ENCODE data around the gene A4GNT. TPM values are rescaled to one million over a fixed set of nuclear protein-coding genes. Genes with fewer than 3 reads are reported as not detected.

A4GNT gene
- total and polyA plus RNA-seq, 2 of the 8 experiments (the other 6 are each of a cell fraction or from before 2014, with no cell fraction given) = not detected

DNA sequence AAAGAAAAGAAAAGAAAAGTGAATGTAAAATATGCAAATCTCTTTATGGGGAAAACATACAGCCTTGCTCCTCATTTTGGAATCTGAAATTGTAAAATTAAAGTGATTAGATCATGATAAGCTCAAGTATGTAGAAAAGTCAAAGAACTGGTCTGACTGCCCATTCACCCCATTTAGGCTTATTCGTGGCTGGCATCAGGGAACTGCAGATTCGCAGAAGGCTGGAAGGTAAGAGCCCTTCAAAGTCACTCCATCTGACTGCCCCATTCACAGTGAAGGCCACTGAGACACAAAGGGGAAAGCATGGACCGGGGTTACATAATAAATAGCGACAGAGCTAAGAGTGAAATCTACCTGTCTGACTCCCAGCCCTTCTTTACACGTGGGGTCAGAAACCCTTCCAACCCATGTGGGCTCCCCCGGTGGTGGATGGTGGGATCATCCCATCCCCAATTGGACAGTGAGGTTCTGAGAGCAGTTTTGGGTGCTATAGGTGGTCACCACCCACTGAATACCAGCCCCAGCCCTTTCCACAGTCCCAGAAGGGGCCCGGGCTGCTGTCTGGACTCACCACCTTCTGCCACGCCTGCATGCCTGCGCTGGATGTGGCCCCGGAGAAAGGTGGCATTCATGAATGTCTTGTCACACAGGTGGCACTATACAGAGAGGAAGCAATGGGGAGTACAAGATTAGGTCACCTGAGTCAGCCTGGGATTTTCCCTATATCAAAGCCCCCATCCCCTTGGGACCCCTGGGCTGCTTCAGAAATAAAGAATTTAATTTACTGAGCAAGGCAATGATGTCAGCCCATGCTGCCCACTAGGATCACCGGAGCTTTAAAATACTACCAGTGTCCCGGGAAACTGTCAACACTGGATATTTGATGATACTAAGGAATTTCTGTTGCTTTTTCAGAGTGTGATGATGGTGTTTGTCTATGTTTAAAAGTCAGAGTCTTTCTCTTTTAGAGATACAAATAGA is 34.7 kb downstream of the A4GNT start:
- Histone ChIP-seq H3K9ac (replicated peaks in 1 of 4; ENCODE audit: extremely low read depth in 1 of 4, low read depth in 3 of 4, low read length in 3 of 4) (no peak overlapping the region), H3K79me1 (ENCODE audit: low read depth, low read length) (no peaks in the 10 kb centered on the region), H2AK5ac (ENCODE audit: low read depth, low read length) (no peak overlapping the region), H3K27me3 (replicated peaks in 1 of 4; ENCODE audit: control insufficient read depth in 3 of 4, extremely low read depth in 1 of 4, insufficient read depth in 3 of 4, low read length in 3 of 4) (no peaks in the 10 kb centered on the region), H2BK15ac (ENCODE audit: low read length) (0 out of 2 replicates have a peak overlapping the region, but pooled peaks have one; percentile 55), H3K4me3 (ENCODE audit: extremely low read depth in 1 of 4, insufficient read depth in 2 of 4, low read depth in 3 of 4, low read length in 4 of 4) (no peak overlapping the region), H3K23me2 (ENCODE audit: low read depth, low read length) (peaks cover 2% of the 10 kb centered on the region; the same call in 1 of the 2 replicates), H3K4me2 (ENCODE audit: insufficient read depth in 1 of 2, low read depth in 2 of 2, low read length in 2 of 2) (no peak overlapping the region), H2BK120ac (replicated peaks; ENCODE audit: low read depth, low read length) (no peak overlapping the region), H4K20me1 (replicated peaks in 1 of 2; ENCODE audit: control insufficient read depth in 1 of 2, insufficient read depth in 2 of 2, low read length in 2 of 2) (peaks cover 0 to 3% of the 10 kb centered on the region in 2 experiments), H3K18ac (ENCODE audit: extremely low read depth, low read length) (no peak overlapping the region), H2AFZ (ENCODE audit: low read length) (no peak overlapping the region), H3K79me2 (ENCODE audit: control insufficient read depth in 1 of 2, insufficient read depth in 2 of 2, low read length in 2 of 2) (no peaks in the 10 kb centered on the region), H2BK5ac (ENCODE audit: low read depth, low read length) (no peak overlapping the region), H3K14ac (ENCODE audit: insufficient read length) (no peak overlapping the region), H4K91ac (replicated peaks; ENCODE audit: insufficient read length, low read length) (no peak overlapping the region), H3K56ac (replicated peaks; ENCODE audit: insufficient read length, low read depth, low read length) (no peak overlapping the region), H3K9me3 (ENCODE audit: insufficient read depth in 2 of 2, low read depth in 1 of 2, low read length in 1 of 2) (peaks cover 0 to 4% of the 10 kb centered on the region in 2 experiments; a peak in 1 of 4 replicates), H2BK12ac (ENCODE audit: low read depth, low read length) (no peak overlapping the region), H3K4ac (replicated peaks; ENCODE audit: insufficient read length, low read depth, low read length) (no peak overlapping the region), H2BK20ac (ENCODE audit: low read length) (no peak overlapping the region), H4K8ac (ENCODE audit: extremely low read depth, insufficient read depth, low read length) (0 out of 2 replicates have a peak overlapping the region, but pooled peaks have one; percentile 59), H3K27ac (ENCODE audit: low read depth, low read length) (no peak overlapping the region), H3K36me3 (ENCODE audit: control insufficient read depth in 2 of 4, insufficient read depth in 4 of 4, low read length in 3 of 4) (peaks cover 0 to 3% (median under 1%) of the 10 kb centered on the region in 4 experiments; a peak in 3 of 8 replicates), H3K4me1 (replicated peaks in 1 of 4; ENCODE audit: control insufficient read depth in 3 of 4, insufficient read depth in 4 of 4, low read length in 3 of 4) (peaks cover 0 to 6% (median 1%) of the 10 kb centered on the region in 4 experiments; a peak in 4 of 7 replicates), H4K5ac (ENCODE audit: insufficient read length, low read depth, low read length) (no peak overlapping the region), H3K23ac (ENCODE audit: insufficient read length) (no peak overlapping the region)
- 73% methylated on average over 12 of the region's 12 CpGs; no CpG with 5 or more reads in 1 of the 2 experiments for WGBS, 2 experiments (ENCODE audit: extremely low coverage in 1 of 2, insufficient coverage in 1 of 2, insufficient read length in 1 of 2, insufficient replicate concordance in 2 of 2, low coverage in 1 of 2, low lambda C conversion rate in 2 of 2, missing lambda C conversion rate in 1 of 2)
- FAIRE-seq (peak; percentile 94), DNase-seq (ENCODE audit: low read depth in 1 of 2, low spot score in 2 of 2) (peak in 1 of 2 experiments; percentile 86)
- ChIA-PET POLR2A (ENCODE audit: partially characterized antibody) (interaction anchor here (1.2 kb wide), 1 partner anchor 18 kb away, joined by 4 read pairs; the partner anchor contains the start of gene DZIP1L), CTCF (ENCODE audit: partially characterized antibody) (interaction anchor here (0.6 to 2.1 kb wide), 19 partner anchors 9 to 331 kb away, joined by 3 to 15 read pairs (median 4); partner anchors contain the start of gene DZIP1L)
- TF ChIP-seq RAD21 (IDR thresholded peaks at IDR 0.05 in 1 of 2, conservative IDR thresholded peaks at IDR 0.05 in 1 of 2; ENCODE audit: low read depth in 2 of 2, low read length in 2 of 2) (peak in 1 of 2 experiments; percentile 24; a peak in 1 of 4 replicates), SIN3A (conservative IDR thresholded peaks at IDR 0.05 in 1 of 2, IDR thresholded peaks at IDR 0.05 in 1 of 2; ENCODE audit: low read depth in 1 of 2, low read length in 2 of 2) (no peak)
- TF ChIP-seq, protein P1, sequence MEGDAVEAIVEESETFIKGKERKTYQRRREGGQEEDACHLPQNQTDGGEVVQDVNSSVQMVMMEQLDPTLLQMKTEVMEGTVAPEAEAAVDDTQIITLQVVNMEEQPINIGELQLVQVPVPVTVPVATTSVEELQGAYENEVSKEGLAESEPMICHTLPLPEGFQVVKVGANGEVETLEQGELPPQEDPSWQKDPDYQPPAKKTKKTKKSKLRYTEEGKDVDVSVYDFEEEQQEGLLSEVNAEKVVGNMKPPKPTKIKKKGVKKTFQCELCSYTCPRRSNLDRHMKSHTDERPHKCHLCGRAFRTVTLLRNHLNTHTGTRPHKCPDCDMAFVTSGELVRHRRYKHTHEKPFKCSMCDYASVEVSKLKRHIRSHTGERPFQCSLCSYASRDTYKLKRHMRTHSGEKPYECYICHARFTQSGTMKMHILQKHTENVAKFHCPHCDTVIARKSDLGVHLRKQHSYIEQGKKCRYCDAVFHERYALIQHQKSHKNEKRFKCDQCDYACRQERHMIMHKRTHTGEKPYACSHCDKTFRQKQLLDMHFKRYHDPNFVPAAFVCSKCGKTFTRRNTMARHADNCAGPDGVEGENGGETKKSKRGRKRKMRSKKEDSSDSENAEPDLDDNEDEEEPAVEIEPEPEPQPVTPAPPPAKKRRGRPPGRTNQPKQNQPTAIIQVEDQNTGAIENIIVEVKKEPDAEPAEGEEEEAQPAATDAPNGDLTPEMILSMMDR (IDR thresholded peaks at IDR 0.05; ENCODE audit: control extremely low read depth in 1 of 3, insufficient read depth in 1 of 3, low read depth in 1 of 3, low read length in 3 of 3) = peak; percentile 45 to 79 (median 72)
- TF ChIP-seq, protein P2, sequence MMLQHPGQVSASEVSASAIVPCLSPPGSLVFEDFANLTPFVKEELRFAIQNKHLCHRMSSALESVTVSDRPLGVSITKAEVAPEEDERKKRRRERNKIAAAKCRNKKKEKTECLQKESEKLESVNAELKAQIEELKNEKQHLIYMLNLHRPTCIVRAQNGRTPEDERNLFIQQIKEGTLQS (IDR thresholded peaks at IDR 0.05; ENCODE audit: insufficient read depth, low read depth, low read length) = no peak
- TF ChIP-seq, protein P3, sequence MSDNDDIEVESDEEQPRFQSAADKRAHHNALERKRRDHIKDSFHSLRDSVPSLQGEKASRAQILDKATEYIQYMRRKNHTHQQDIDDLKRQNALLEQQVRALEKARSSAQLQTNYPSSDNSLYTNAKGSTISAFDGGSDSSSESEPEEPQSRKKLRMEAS (IDR thresholded peaks at IDR 0.05) = peak; percentile 58; the same call in 1 of the 2 replicates

Measured in H1 (cell line).